Tibial artery (tissue), 4 donors: ENCODE results near the gene SIPA1L3.

Experiments used
- DNase-seq, 2 donors: peaks; one replicate each; pipeline ENCODE4 v3.0.0-alpha.2; 2019
- H3K27ac ChIP-seq, 2 donors: fragments of 200-600 bp; sonication (generic) in 1 of 2; 1 replicate in 1 of 2; 2 replicates in 1 of 2; pipeline ENCODE4 v1.5.1; 2018 to 2019; ENCODE audit warnings: mild to moderate bottlenecking in 1 of 2
- H3K27me3 ChIP-seq, 2 donors: fragments of 200-600 bp; sonication (generic) in 1 of 2; one replicate each; pipeline versions ENCODE4 v1.5.1 to v1.6.0; 2016 to 2019
- H3K36me3 ChIP-seq, 3 donors: fragments of 200-600 bp; sonication (generic) in 2 of 3; one replicate each; pipeline ENCODE4 v1.5.1; 2016 to 2019; ENCODE audit warnings: mild to moderate bottlenecking in 2 of 3
- H3K4me1 ChIP-seq, 4 donors: fragments of 200-600 bp; sonication (generic) in 2 of 4; 1 replicate in 3 of 4; 2 replicates in 1 of 4; pipeline ENCODE4 v1.5.1; 2016 to 2019
- H3K4me3 ChIP-seq, 2 donors: fragments of 200-600 bp; sonication (generic) in 1 of 2; 1 replicate in 1 of 2; 2 replicates in 1 of 2; pipeline ENCODE4 v1.5.1; 2018 to 2019; ENCODE audit warnings: mild to moderate bottlenecking in 2 of 2
- H3K9me3 ChIP-seq, 3 donors: fragments of 200-600 bp; sonication (generic) in 1 of 3; one replicate each; pipeline ENCODE4 v1.5.1; 2016 to 2019
- CTCF ChIP-seq, 2 experiments: fragments of 200-600 bp in 1 of 2; fragments of 450-650 bp in 1 of 2; IDR thresholded peaks; one replicate each; pipeline ENCODE4 v1.5.1; 2017 to 2019; ENCODE audit warnings: antibody characterized with exemption in 2 of 2, mild to moderate bottlenecking in 1 of 2, moderate library complexity in 1 of 2
- intact Hi-C: fragments of 100-400 bp; cut with DNase I; formaldehyde crosslinking; loops from one replicate; pipeline ENCODE4 v1.15.0; 2023; ENCODE audit warnings: low total_unique reads

The SIPA1L3 gene

GRCh38 chr19:37903096-37903495 lies 3.9 kb upstream of the SIPA1L3 start:
- intact Hi-C loops, result loop anchor here (10.0 kb wide), 2 partner anchors 322 to 432 kb away; partner anchors contain the start of genes CATSPERG and DPF1
- Histone ChIP-seq H3K27ac (no peak overlapping the region), H3K9me3 (no peaks in the 10 kb centered on the region), H3K4me1 (peaks cover 0 to 12% (median 7%) of the 10 kb centered on the region in 4 donors), H3K4me3 (no peak overlapping the region), H3K27me3 (no peaks in the 10 kb centered on the region), H3K36me3 (no peaks in the 10 kb centered on the region)
- TF ChIP-seq CTCF (IDR thresholded peaks at IDR 0.05), result no peak
- DNase-seq, result no peak

- Histone ChIP-seq H3K27me3 (no peaks in the 10 kb centered on the region), H3K9me3 (no peaks in the 10 kb centered on the region), H3K36me3 (no peaks in the 10 kb centered on the region), H3K27ac (peak within 1 kb of the TSS; percentile 67 to 72), H3K4me1 (peaks cover 0 to 21% (median 11%) of the 10 kb centered on the region in 4 donors), H3K4me3 (peak within 1 kb of the TSS; percentile 80 to 87)
- intact Hi-C loops, result loop anchor here (10.0 kb wide), 2 partner anchors 319 to 429 kb away; partner anchors contain the start of genes CATSPERG and DPF1
- no peak for TF ChIP-seq CTCF (IDR thresholded peaks at IDR 0.05)
- no peak for DNase-seq
Observed at GRCh38 chr19:37905946-37906868, 801 bp upstream of the SIPA1L3 start, which contains the start of gene WDR87. TSS of gene WDR87 (minus strand) at chr19:37906594. CDS start at chr19:37898239, 8,355 bp downstream.

- H3K4me1 ChIP-seq, result peaks cover 0 to 21% (median 11%) of the 10 kb centered on the region in 4 donors
- H3K4me3 ChIP-seq, result peak overlapping the region; percentile 80 to 87
- intact Hi-C loops, result loop anchor here (10.0 kb wide), 2 partner anchors 317 to 427 kb away; partner anchors contain the start of genes CATSPERG and DPF1
- no peaks in the 10 kb centered on the region for H3K27me3 ChIP-seq
- TF ChIP-seq CTCF (IDR thresholded peaks at IDR 0.05), result no peak
- H3K27ac ChIP-seq, result peak overlapping the region in 1 of 2 donors; percentile 72
- no peak for DNase-seq
- H3K9me3 ChIP-seq, result no peaks in the 10 kb centered on the region
- no peaks in the 10 kb centered on the region for H3K36me3 ChIP-seq
Observed at GRCh38 chr19:37907735-37908455, 887 bp downstream of the SIPA1L3 start.

DNA sequence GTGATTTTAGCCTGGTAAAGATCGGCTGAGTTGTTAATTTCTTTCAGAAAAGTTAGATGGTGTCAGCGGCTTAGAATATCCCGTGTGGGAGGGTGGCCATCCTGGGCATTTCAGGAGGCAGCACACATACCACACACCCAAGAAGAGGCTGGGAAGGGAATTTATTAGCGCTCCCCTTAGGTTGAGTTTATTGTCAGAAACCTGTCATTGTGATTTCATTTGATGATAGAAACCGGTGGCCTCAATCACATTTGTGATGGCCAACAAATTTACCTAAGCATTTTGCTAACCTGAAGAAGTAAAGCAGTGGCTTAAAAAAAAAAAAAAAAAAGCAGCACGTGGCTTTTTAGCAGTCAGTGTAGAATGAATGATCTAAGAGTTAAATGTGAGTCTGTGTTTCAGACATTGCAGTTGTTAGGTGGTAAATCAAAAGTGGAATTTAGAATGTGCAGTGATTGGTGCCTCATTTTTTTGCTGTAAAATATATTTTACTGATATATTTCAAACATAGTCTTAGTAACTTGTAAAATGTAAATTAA lies 2.7 kb downstream of the SIPA1L3 start:
- H3K27ac ChIP-seq, result no peak overlapping the region
- H3K9me3 ChIP-seq, result no peaks in the 10 kb centered on the region
- H3K27me3 ChIP-seq, result no peaks in the 10 kb centered on the region
- H3K4me3 ChIP-seq, result no peak overlapping the region
- intact Hi-C loops, result loop anchor here (10.0 kb wide), 2 partner anchors 315 to 425 kb away; partner anchors contain the start of genes CATSPERG and DPF1
- peaks cover 0 to 21% (median 11%) of the 10 kb centered on the region in 4 donors for H3K4me1 ChIP-seq
- no peaks in the 10 kb centered on the region for H3K36me3 ChIP-seq
- TF ChIP-seq CTCF (IDR thresholded peaks at IDR 0.05), result no peak
- DNase-seq, result no peak

- no peaks in the 10 kb centered on the region for H3K27me3 ChIP-seq
- no peaks in the 10 kb centered on the region for H3K36me3 ChIP-seq
- intact Hi-C loops, result no loop called here
- H3K4me1 ChIP-seq, result no peaks in the 10 kb centered on the region
- TF ChIP-seq CTCF (IDR thresholded peaks at IDR 0.05), result no peak
- no peak overlapping the region for H3K27ac ChIP-seq
- no peak for DNase-seq
- H3K9me3 ChIP-seq, result no peaks in the 10 kb centered on the region
- H3K4me3 ChIP-seq, result no peak overlapping the region
Observed at GRCh38 chr19:37914908-37915307, 7.9 kb downstream of the SIPA1L3 start.
